Breast epithelium (tissue), 3 donors: Measurements from ENCODE around the gene BCL2L12.

Experiments used
- POLR2A ChIP-seq: fragments of 450-650 bp; IDR thresholded peaks from one replicate; pipeline ENCODE4 v1.6.1; 2016; ENCODE audit warnings: antibody characterized with exemption, mild to moderate bottlenecking, moderate library complexity
- POLR2AphosphoS5 ChIP-seq, 3 donors: sonication (generic); formaldehyde crosslinking; IDR thresholded peaks; one replicate each; pipeline ENCODE4 v1.6.1; 2017; ENCODE audit warnings: antibody characterized with exemption in 3 of 3
- TF ChIP-seq, protein P1 (sequence below), 3 donors: fragments of 450-650 bp; IDR thresholded peaks; one replicate each; pipeline ENCODE4 v1.5.1; 2016 to 2017; ENCODE audit warnings: antibody characterized with exemption in 3 of 3, mild to moderate bottlenecking in 3 of 3, moderate library complexity in 3 of 3

DNA sequence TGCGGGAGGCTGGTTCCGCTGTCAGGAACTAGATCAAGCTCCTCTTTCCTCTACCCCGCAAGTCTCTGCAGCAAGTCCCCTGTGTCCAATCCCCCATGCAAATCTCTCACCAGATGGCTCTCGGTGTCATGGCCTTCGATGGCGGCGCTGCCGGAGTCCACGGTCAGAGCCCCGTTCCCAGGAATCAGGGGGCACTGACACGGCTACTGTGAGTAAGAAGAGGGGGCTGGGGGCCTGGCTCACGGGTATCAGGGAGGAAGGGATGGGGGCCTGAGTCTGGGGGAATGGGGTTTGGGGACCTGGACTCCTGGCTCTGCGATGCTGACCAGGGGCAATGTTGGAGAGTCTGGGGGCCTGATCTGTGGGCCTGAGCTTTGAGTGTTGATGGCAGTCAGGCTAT lies 19.7 kb upstream of the BCL2L12 start:
- TF ChIP-seq, protein P1, sequence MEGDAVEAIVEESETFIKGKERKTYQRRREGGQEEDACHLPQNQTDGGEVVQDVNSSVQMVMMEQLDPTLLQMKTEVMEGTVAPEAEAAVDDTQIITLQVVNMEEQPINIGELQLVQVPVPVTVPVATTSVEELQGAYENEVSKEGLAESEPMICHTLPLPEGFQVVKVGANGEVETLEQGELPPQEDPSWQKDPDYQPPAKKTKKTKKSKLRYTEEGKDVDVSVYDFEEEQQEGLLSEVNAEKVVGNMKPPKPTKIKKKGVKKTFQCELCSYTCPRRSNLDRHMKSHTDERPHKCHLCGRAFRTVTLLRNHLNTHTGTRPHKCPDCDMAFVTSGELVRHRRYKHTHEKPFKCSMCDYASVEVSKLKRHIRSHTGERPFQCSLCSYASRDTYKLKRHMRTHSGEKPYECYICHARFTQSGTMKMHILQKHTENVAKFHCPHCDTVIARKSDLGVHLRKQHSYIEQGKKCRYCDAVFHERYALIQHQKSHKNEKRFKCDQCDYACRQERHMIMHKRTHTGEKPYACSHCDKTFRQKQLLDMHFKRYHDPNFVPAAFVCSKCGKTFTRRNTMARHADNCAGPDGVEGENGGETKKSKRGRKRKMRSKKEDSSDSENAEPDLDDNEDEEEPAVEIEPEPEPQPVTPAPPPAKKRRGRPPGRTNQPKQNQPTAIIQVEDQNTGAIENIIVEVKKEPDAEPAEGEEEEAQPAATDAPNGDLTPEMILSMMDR (IDR thresholded peaks at IDR 0.05): no peak
- TF ChIP-seq POLR2A (no peak), POLR2AphosphoS5 (IDR thresholded peaks at IDR 0.05) (no peak)
